Kidney tubule cell (primary cell): Measurements from ENCODE around the gene C2CD2.

Experiments
- DNase-seq: peaks from one replicate; pipeline ENCODE4 v3.0.0-alpha.2; 2018; ENCODE audit warnings: low spot score

C2CD2 gene

DNA sequence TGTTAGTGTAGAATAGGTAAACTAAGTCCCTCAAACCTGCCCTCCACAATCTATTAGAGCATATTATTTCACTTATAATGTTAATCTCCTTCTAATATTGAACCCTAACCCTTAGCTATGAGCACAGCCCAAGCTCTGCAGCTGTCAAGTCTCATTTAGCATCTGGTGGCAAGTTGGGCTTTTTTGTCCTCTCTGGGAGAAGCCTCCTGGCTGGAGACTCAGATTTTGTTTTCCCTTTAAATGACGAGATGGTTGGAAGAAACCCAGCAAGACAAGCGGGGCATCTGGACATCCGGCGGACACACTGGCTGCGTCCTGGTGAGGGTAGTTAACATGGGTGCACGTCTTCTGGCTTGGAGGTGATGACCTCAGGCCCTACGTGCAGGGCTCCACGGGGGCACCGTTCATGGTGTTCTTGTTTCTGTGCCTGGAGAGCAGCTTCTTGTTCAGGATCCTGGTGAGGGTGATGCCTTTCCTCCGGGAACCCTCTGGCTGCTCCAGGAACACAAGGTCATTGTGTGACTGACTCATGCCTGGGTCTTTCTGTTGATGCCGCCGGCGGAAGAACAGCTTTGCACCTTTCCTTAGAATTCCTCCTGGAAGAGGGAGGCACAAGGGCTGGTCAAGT lies 65.0 kb downstream of the C2CD2 start:
- DNase-seq, result no peak

GRCh38 chr21:41887667-41888066 lies 66.2 kb downstream of the C2CD2 start:
- DNase-seq, result no peak

DNA sequence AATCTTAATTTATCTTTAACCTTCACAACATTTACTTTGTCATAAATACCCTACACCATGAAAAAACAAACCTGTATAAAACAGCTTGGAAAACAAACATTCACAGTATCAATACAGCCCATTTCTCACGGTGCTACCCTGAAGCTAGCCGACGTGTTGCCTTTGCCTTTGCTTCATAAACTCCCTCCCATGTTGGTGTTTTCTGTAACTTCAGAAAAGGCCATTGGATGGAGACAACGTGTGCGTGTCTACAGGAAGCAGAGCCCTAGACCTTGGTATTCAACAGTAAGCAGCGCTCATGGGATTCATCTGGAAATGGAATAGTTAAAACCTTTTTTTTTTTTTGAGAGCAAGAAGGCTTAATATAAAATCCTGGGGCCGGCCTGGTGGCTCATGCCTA lies 67.5 kb downstream of the C2CD2 start:
- DNase-seq, result no peak

DNA sequence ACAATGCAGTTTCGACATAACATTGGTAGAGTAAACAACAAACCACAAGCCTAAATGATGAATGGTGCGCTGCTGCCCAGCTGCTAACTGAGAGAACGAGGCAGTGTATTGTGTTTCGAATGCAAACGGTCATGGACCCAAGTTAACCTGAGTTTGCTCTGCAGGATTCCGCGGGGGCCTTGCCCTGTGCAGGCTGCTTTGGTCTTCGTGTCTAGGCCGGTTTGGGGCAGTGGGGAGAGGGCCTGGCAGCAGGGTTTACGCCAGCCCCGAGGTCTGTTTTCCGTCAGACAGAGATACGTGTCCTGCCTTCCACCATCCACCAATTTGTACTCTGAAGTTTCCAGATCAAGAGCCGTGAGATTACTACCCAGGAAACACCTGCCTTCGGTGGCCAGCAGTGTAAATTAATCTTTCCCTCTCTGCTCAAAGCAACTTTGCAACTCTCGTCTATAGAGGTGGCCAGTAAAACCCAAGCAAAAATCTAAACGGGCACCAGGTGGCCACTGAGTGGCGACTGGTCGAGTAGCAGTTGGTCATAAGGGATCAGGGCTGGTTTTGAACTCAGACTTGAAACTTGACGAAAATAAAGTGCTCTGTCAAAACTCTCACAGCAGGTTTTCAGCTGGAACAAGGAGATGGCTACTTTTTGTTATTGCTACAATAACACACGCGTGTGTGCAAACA lies 68.3 kb downstream of the C2CD2 start:
- DNase-seq, result no peak

DNA sequence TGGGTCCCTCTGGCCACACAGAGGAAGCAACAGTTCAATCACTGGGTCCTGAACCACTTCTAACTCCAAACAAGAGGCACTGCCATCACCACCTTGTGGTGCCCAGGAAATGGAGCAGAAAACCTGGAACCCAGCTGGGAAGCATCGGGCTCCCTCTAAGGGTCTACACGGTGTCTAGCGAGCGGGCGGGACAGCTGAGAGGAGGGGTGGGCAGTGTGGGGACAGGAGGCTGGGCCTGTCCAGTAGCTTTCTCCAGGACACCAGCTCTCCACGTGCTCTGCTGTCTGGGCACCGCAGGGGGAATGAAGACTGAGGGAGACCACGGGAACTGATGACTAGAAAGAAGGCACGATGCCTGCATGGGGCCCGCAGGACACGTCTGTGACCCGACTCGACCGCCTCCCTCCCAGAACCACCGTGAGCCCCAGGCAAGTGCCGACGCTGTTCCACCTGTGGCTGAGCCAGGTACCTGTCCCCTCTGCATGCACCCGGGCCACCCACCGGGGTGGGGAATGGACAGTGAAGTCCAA lies 69.3 kb downstream of the C2CD2 start:
- no peak for DNase-seq

DNA sequence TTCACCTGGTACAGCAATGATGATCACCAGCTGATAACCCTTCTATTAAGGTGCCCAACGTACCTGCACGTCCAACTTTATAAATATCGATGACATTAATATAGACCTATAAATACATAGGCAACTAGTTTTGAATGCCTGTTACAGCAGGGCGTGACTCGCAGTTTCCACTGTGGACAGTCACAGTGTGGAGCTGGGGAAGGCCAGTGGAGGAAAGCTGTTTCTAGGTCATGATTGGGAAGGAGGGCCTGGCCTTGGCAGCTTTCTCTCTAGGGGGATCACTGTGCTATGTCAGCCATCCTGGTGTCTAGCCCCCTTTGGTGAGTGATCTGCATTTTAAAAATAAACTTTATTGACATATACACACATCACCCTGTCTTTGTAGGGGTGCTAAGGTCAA lies 70.2 kb downstream of the C2CD2 start:
- DNase-seq, result no peak

- DNase-seq, result no peak
Observed at GRCh38 chr21:41881051-41881450, 72.8 kb downstream of the C2CD2 start.

GRCh38 chr21:41880153-41880552 lies 73.7 kb downstream of the C2CD2 start:
- DNase-seq, result no peak

DNA sequence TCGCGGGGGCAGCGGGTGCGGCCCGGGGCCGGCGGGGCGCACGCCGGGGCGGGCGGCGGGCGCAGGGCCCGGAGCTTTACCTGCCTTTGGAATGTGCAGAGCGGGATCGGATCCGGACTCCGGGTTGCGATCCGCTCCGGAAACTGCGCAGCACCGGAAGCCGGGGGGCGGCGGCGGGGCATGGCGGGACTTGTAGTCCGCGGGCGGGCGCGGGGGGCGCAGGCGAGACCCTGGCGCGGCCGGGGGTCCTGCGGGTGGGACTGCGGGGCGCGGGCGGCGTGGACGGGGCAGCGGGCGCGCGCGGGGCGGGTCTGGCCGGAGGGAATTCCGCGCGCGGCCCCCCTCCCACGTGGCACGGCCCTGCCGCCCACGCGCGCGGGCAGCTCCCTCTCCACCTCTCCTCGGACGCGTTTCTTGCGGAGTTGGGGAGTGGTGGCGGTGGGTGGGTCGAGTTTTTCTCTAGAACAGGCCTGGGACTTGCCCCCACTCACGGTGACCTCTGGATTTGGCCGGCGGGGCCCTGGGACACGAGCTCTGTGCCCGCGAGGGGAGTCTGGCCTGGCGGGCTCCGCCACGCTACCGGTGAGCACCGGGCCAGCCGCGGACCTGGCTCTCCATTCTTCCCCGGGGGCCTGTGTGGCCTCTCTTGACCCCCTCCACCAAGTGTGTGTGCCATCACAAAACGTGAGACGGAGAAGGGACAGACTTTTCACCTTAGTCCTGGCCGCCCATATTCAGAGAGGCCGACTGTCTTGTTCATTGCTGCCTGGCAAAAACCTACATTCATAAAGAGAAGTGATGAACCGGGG lies 74.4 kb downstream of the C2CD2 start, which contains the start of gene PRDM15:
Gene PRDM15, minus strand, starts transcription at position 155 of the 809 bp plus-strand sequence. CDS start 18,981 bp downstream, outside the sequence.
- peak; percentile 85 for DNase-seq

GRCh38 chr21:41878831-41879189 lies 75.0 kb downstream of the C2CD2 start:
- DNase-seq, result peak; percentile 80

- DNase-seq, result peak; percentile 40
Observed at GRCh38 chr21:41877901-41878830, 75.7 kb downstream of the C2CD2 start.

GRCh38 chr21:41876928-41877652 lies 76.7 kb downstream of the C2CD2 start:
- DNase-seq, result no peak

DNA sequence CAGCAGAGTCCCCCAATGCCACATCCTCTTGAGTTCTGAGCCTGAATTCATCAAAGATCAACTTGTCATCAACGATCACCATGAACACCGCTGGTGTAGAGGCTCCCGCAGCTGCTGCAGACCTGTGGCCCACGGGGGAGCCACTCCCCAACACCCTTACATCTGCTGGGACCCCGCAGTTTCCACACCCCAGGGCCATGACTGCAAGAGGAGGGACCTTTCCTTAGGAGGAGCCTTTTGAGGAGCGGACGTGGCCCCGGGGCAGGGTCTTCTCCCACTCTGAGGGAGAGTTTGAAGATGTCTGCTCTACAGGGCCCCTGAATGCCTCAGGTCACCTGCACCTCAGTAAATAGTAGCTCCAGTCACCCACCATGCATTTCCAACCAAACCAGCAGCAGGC lies 77.4 kb downstream of the C2CD2 start:
- DNase-seq, result no peak

GRCh38 chr21:41875086-41875485 lies 78.7 kb downstream of the C2CD2 start:
- no peak for DNase-seq

DNA sequence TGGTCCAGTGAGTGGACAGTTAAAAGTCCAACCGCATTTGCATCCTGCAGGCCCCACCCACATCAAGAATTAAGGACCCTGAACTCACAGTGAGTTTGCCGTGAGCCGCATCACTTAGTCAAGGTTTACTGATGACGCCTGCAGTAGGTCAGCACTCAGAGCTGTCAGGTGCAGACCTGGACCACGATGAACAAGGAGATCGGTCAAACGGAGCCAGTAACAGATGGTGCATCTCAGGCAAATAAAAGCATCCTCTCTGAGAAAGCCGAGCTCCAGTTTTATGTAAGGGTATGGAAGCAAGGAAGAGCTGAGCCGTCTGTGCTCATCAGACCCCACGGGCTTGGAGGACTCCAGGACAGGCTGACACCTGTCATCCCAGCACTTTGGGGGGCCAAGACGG lies 79.2 kb downstream of the C2CD2 start:
- no peak for DNase-seq

DNA sequence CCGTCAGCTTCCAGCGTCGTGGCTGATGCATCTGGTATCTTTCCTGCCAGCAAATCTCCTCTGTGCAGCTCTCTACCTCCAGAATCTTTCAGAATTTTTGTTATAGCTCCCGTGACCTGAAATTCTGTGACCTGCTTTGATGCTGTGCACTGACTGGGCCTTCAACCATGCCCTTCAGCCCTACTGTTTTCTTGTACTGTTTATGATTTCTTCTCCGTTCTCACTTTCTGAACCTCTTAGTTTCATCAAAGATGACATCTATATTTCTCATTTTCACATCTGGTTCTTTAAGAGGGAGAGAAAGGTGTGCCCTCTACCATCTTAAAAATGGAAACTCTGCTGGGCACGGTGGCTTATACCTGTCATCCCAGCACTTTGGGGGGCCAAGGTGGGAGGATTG lies 80.4 kb downstream of the C2CD2 start:
- no peak for DNase-seq

DNA sequence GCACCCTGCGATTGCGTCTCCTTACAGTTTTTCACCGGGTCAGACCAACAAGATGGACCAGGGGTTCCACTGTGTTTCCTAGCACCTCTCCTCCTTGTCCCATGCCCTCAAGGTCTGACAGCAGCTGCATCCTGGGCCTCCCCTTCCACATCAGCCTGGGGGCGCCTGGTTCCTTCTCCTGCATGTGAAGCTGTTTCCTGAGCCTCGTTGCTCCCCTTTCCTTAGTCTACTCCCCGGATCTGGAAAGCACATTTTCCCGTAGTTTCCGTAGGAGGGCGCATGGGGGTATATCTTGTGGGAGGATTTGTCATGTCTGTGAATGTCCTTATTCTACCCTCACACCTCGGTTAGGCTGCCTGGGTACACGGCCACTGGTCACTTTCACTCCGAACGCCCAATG lies 80.8 kb downstream of the C2CD2 start:
- no peak for DNase-seq

DNA sequence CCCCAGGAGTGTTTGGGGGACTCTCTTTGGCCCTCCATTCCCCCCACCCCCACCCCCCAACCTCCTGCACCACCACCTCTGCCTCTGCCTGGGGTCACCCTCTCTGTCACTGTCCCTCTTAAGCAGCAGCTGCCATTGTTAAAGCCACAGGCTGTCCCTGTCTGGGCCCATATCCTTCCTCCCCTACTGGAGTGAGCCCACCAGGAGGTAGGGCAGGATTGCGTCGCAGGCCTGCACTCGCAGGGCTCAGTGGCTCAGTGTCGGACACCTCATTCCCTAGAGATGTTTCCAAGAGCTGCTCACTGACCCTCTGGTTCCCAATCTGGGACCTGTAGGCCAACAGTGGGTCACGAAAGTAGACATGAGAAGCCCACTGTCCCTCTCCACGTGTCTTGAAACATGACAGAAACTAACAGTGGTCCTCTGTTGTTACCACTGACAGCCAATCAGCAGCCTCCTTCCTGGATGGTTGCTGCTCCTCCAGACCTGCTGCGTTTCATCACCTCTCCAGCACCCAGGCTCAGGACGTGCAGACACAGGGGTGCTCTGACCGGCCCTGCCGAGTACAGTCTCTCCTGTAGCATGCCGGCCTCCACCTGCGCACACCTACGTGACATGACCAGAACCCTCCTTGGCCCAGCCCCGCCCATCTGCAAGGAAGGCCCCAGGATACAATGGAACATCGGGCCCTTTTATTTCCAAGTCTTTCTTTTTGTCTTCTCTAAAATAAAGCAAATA lies 82.4 kb downstream of the C2CD2 start:
- no peak for DNase-seq

GRCh38 chr21:41869771-41870170 lies 84.0 kb downstream of the C2CD2 start:
- no peak for DNase-seq

GRCh38 chr21:41868062-41868710 lies 85.6 kb downstream of the C2CD2 start:
- no peak for DNase-seq
